Measurements from ENCODE around the gene G6PC3. TPM values are rescaled to one million over a fixed set of nuclear protein-coding genes. Genes with fewer than 3 reads are reported as not detected.

G6PC3 gene
- total and polyA plus RNA-seq, 7 donors, result 8.4 to 45.5 (median 25.7) TPM

- WGBS, 2 donors, result 94 to 96% methylated on average over 1 of the region's 1 CpG
- peaks cover 0 to 77% (median 67%) of the 10 kb centered on the region in 4 donors for H3K4me1 ChIP-seq
- peaks cover 0 to 34% (median 10%) of the 10 kb centered on the region in 4 donors for H3K36me3 ChIP-seq
- no peaks in the 10 kb centered on the region for H3K9me3 ChIP-seq
- no peak for DNase-seq
- intact Hi-C loops (cut with DNase I), result no loop called here
- H3K27ac ChIP-seq, result peak overlapping the region; percentile 91 to 95 (median 94)
- H3K4me3 ChIP-seq, result no peak overlapping the region
- H3K27me3 ChIP-seq, result no peaks in the 10 kb centered on the region
- TF ChIP-seq POLR2A (IDR thresholded peaks at IDR 0.05), result no peak
- no peak for TF ChIP-seq EP300 (IDR thresholded peaks at IDR 0.05)
- no peak for TF ChIP-seq POLR2AphosphoS5 (IDR thresholded peaks at IDR 0.05)
- no peak for TF ChIP-seq CTCF (IDR thresholded peaks at IDR 0.05)
These were observed 42.8 kb downstream of the G6PC3 start for GRCh38 chr17:44113382-44113781.

GRCh38 chr17:44113868-44114840 is 43.6 kb downstream of the G6PC3 start:
- Histone ChIP-seq H3K27ac (peak overlapping the region in 2 of 4 donors; percentile 95), H3K27me3 (no peaks in the 10 kb centered on the region), H3K36me3 (peaks cover 0 to 34% (median 10%) of the 10 kb centered on the region in 4 donors), H3K4me3 (no peak overlapping the region), H3K9me3 (no peaks in the 10 kb centered on the region), H3K4me1 (peaks cover 0 to 80% (median 66%) of the 10 kb centered on the region in 4 donors)
- WGBS, 2 donors, result 90 to 91% methylated on average over 9 of the region's 9 CpGs
- no peak for TF ChIP-seq POLR2A (IDR thresholded peaks at IDR 0.05)
- TF ChIP-seq EP300 (IDR thresholded peaks at IDR 0.05), result no peak
- TF ChIP-seq CTCF (IDR thresholded peaks at IDR 0.05), result no peak
- TF ChIP-seq POLR2AphosphoS5 (IDR thresholded peaks at IDR 0.05), result no peak
- no peak for DNase-seq
- intact Hi-C loops (cut with DNase I), result no loop called here

- Histone ChIP-seq H3K27ac (peak overlapping the region; percentile 16 to 95 (median 22)), H3K4me3 (no peak overlapping the region), H3K27me3 (no peaks in the 10 kb centered on the region), H3K9me3 (no peaks in the 10 kb centered on the region), H3K36me3 (peaks cover 0 to 34% (median 10%) of the 10 kb centered on the region in 4 donors), H3K4me1 (peaks cover 0 to 80% (median 64%) of the 10 kb centered on the region in 4 donors)
- intact Hi-C loops (cut with DNase I), result no loop called here
- WGBS, 2 donors, result 68 to 69% methylated on average over 11 of the region's 11 CpGs
- no peak for TF ChIP-seq EP300 (IDR thresholded peaks at IDR 0.05)
- peak; percentile 39 to 78 (median 68) for TF ChIP-seq CTCF (IDR thresholded peaks at IDR 0.05)
- no peak for DNase-seq
These were observed 45.3 kb downstream of the G6PC3 start for GRCh38 chr17:44115585-44116415.

- Histone ChIP-seq H3K27me3 (no peaks in the 10 kb centered on the region), H3K4me3 (no peak overlapping the region), H3K36me3 (peaks cover 0 to 34% (median 10%) of the 10 kb centered on the region in 4 donors), H3K4me1 (peaks cover 0 to 83% (median 65%) of the 10 kb centered on the region in 4 donors), H3K27ac (no peak overlapping the region), H3K9me3 (no peaks in the 10 kb centered on the region)
- intact Hi-C loops (cut with DNase I), result no loop called here
- no peak for DNase-seq
- WGBS, 2 donors, result 88 to 90% methylated on average over 18 of the region's 18 CpGs
- TF ChIP-seq CTCF (IDR thresholded peaks at IDR 0.05) (no peak), POLR2AphosphoS5 (IDR thresholded peaks at IDR 0.05) (no peak), EP300 (IDR thresholded peaks at IDR 0.05) (no peak), POLR2A (IDR thresholded peaks at IDR 0.05) (no peak)
These were observed 46.8 kb downstream of the G6PC3 start for GRCh38 chr17:44117351-44117750.

All from sigmoid colon (tissue), 7 donors.